OCI-LY7 (cell line): Measurements from ENCODE around the gene CERS6. TPM values are rescaled to one million over a fixed set of nuclear protein-coding genes. Genes with fewer than 3 reads are reported as not detected.
A peak's percentile ranks its signal among the peaks of the same experiment; 100 is the strongest.

Experiments used
- BruUV-seq: library from RNA; stranded (reverse); fragments of 400-500 nt; replicated peaks from 2 replicates; lab custom pipeline; 2021; lab: Mats Ljungman, UMichigan
- CTCF ChIA-PET: fragments of 300-600 bp; sonication (Branson Sonifier 250); formaldehyde crosslinking; loops from one replicate; lab custom pipeline; 2022; ENCODE audit warnings: antibody characterized with exemption; ENCODE audit not compliant: unreplicated experiment; lab: Charles Lee
- POLR2A ChIA-PET: fragments of 300-600 bp; sonication (Branson Sonifier 250); formaldehyde crosslinking; loops from one replicate; lab custom pipeline; 2022; ENCODE audit warnings: antibody characterized with exemption; lab: Charles Lee
- DNase-seq: peaks from one replicate; pipeline ENCODE4 v3.0.0-alpha.2; 2015; ENCODE audit warnings: low spot score
- H2AFZ ChIP-seq: fragments of 200-600 bp; sonication (generic), shearing (Covaris generic); 2 replicates; pipeline ENCODE4 v1.6.1; 2014; ENCODE audit warnings: mild to moderate bottlenecking, antibody characterized with exemption, low read length, moderate library complexity
- H3K27ac ChIP-seq: fragments of 200-600 bp; sonication (generic); 2 replicates; pipeline ENCODE4 v1.5.1; 2014; ENCODE audit warnings: mixed run types, low read depth, mild to moderate bottlenecking, moderate library complexity, low read length, inconsistent platforms; ENCODE audit not compliant: poor library complexity, severe bottlenecking
- H3K36me3 ChIP-seq: fragments of 200-600 bp; sonication (generic); 2 replicates; pipeline ENCODE4 v1.6.1; 2014; ENCODE audit warnings: mild to moderate bottlenecking, antibody characterized with exemption, low read length, moderate library complexity, mixed read lengths; ENCODE audit not compliant: insufficient read depth
- H3K4me1 ChIP-seq: fragments of 200-600 bp; sonication (generic); 2 replicates; pipeline ENCODE4 v1.5.1; 2014; ENCODE audit warnings: mild to moderate bottlenecking, low read length; ENCODE audit not compliant: insufficient read depth, poor library complexity, severe bottlenecking
- H3K4me2 ChIP-seq: fragments of 200-600 bp; sonication (generic); 2 replicates; pipeline ENCODE4 v1.6.1; 2014; ENCODE audit warnings: mild to moderate bottlenecking, low read length
- H3K4me3 ChIP-seq: fragments of 200-600 bp; sonication (generic); 2 replicates; pipeline ENCODE4 v1.5.1; 2014; ENCODE audit warnings: mild to moderate bottlenecking, low read depth, low read length; ENCODE audit not compliant: poor library complexity, severe bottlenecking
- H3K79me2 ChIP-seq: fragments of 200-600 bp; sonication (generic); 2 replicates; pipeline ENCODE4 v1.6.1; 2016; ENCODE audit warnings: low read depth, mild to moderate bottlenecking, low read length, moderate library complexity, mixed read lengths; ENCODE audit not compliant: insufficient read depth
- H3K9me2 ChIP-seq: fragments of 200-600 bp; sonication (generic); 2 replicates; pipeline ENCODE4 v1.6.1; 2016; ENCODE audit warnings: mild to moderate bottlenecking, low read length, mixed read lengths; ENCODE audit not compliant: insufficient read depth
- H3K9me3 ChIP-seq: fragments of 200-600 bp; sonication (generic); 2 replicates; pipeline ENCODE4 v1.6.1; 2014; ENCODE audit warnings: mild to moderate bottlenecking, mixed run types, low read length, mixed read lengths
- H4K20me1 ChIP-seq: fragments of 200-600 bp; sonication (generic); 2 replicates; pipeline ENCODE4 v1.6.1; 2014; ENCODE audit warnings: mild to moderate bottlenecking, antibody characterized with exemption, low read length, moderate library complexity, mixed read lengths; ENCODE audit not compliant: insufficient read depth
- EZH2phosphoT487 ChIP-seq: fragments of 200-600 bp; sonication (generic); IDR thresholded peaks from 2 replicates; pipeline ENCODE4 v1.6.1; 2018; ENCODE audit warnings: low read depth, borderline replicate concordance, mild to moderate bottlenecking, mixed run types, antibody characterized with exemption, low read length, moderate library complexity, mixed read lengths
- intact Hi-C: fragments of 100-400 bp; cut with micrococcal nuclease; formaldehyde crosslinking; loops from one replicate; pipeline ENCODE4 v1.10.0; 2022; ENCODE audit not compliant: unreplicated experiment
- total RNA-seq, 2 experiments: library from RNA; depleted of rRNA in 1 of 2; stranded (reverse); fragments of >200 nt in 1 of 2; shearing (Covaris generic) in 1 of 2; gene quantifications; 2 replicates each; pipeline ENCODE4 v1.2.3, GENCODE V29; 2014 to 2022
- TF ChIP-seq, protein P1 (sequence below): fragments of 200-600 bp; sonication (generic); conservative IDR thresholded peaks from 2 replicates; pipeline ENCODE4 v1.5.1; 2014; ENCODE audit warnings: mild to moderate bottlenecking, antibody characterized with exemption, low read length, moderate library complexity, mixed read lengths

The CERS6 gene
- total RNA-seq, 2 experiments from 2014 or later, result 0.04 TPM; not detected in 1

DNA sequence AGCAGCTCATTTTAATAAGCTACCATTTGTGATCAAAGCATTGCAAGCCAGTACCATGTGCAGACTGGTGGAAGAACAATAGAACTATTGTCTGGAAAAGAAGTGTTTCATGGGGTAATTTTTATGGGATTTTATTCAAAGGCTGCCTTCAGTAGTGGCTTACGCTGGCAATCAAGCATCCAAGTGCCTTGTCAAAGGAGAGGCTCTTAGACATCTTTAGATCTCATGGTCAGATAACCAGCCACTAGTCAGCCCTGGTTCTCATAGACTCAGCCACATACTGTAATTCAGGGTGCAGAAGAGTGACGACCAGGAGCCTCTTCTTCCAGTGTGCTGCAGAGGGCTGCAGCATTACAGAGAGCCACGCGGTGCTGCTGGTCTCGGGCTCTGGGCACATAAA is 247.9 kb downstream of the CERS6 start:
- Histone ChIP-seq H3K9me3 (no peaks in the 10 kb centered on the region), H3K4me1 (no peaks in the 10 kb centered on the region), H2AFZ (no peak overlapping the region), H3K36me3 (no peaks in the 10 kb centered on the region), H3K27ac (no peak overlapping the region), H4K20me1 (no peaks in the 10 kb centered on the region), H3K4me3 (no peak overlapping the region), H3K4me2 (no peak overlapping the region), H3K9me2 (no peaks in the 10 kb centered on the region), H3K79me2 (no peaks in the 10 kb centered on the region)
- CTCF ChIA-PET, result no interaction called here
- no TSS peak for BruUV-seq
- intact Hi-C loops, result no loop called here
- no peak for DNase-seq
- POLR2A ChIA-PET, result interaction anchor here (0.7 kb wide), 1 partner anchor 14 kb away, joined by 4 read pairs; no protein-coding TSS in a partner anchor
- TF ChIP-seq, protein P1, sequence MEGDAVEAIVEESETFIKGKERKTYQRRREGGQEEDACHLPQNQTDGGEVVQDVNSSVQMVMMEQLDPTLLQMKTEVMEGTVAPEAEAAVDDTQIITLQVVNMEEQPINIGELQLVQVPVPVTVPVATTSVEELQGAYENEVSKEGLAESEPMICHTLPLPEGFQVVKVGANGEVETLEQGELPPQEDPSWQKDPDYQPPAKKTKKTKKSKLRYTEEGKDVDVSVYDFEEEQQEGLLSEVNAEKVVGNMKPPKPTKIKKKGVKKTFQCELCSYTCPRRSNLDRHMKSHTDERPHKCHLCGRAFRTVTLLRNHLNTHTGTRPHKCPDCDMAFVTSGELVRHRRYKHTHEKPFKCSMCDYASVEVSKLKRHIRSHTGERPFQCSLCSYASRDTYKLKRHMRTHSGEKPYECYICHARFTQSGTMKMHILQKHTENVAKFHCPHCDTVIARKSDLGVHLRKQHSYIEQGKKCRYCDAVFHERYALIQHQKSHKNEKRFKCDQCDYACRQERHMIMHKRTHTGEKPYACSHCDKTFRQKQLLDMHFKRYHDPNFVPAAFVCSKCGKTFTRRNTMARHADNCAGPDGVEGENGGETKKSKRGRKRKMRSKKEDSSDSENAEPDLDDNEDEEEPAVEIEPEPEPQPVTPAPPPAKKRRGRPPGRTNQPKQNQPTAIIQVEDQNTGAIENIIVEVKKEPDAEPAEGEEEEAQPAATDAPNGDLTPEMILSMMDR, result no peak
- TF ChIP-seq EZH2phosphoT487, result no peak

DNA sequence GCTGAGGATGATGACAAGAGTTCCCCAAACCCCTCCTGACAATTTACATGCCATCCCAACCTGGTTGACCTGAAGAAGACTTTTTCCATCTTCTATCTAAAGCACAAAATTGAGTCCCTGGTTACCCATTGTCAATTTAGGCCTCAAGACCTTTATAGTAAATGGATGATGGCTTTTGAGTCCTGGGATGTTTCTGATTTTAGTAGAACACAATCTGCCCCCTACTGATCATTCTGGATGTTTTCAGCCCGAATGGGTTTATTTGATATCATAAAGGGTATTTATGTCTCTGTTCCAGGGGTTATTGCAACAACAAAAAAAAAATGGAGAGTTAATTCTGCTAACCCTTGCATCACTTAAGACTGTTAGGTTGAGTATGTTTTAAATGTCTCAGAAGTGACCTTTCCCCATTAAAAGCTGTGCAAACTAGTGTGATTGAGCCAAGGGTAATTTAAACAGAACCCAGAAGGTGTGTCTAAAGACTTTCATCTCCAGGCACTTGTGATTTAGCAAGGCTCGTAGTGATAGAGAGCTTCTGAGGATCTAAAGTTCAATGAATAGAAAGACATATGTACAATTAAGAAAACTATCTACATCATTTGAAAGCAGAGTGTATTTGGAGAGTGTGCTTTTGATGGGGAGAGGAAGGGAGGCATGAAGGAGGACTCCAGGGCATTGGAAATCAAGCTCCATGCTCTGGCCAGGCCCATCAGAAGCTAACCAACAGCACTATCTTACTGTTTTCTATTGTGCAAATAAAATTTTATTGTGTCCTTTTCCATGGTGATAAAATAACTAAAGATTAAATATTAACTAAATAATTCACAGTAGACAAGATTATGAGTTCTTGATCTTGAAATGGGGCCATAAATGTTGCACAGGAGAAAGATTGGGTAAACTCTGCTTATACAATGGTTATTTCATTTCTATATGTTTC is 249.7 kb downstream of the CERS6 start:
- no peaks in the 10 kb centered on the region for H3K36me3 ChIP-seq
- no peaks in the 10 kb centered on the region for H3K79me2 ChIP-seq
- no peaks in the 10 kb centered on the region for H3K9me3 ChIP-seq
- no peak overlapping the region for H3K27ac ChIP-seq
- H2AFZ ChIP-seq, result no peak overlapping the region
- intact Hi-C loops, result no loop called here
- peak; percentile 7 for DNase-seq
- ChIA-PET POLR2A (interaction anchor here (0.6 kb wide), 1 partner anchor 27 kb away, joined by 3 read pairs; no protein-coding TSS in a partner anchor), CTCF (no interaction called here)
- TF ChIP-seq EZH2phosphoT487, result no peak
- TF ChIP-seq, protein P1, result peak; percentile 48
- H3K4me1 ChIP-seq, result no peaks in the 10 kb centered on the region
- no peaks in the 10 kb centered on the region for H4K20me1 ChIP-seq
- H3K9me2 ChIP-seq, result no peaks in the 10 kb centered on the region
- BruUV-seq, result no TSS peak
- H3K4me2 ChIP-seq, result no peak overlapping the region
- H3K4me3 ChIP-seq, result no peak overlapping the region

DNA sequence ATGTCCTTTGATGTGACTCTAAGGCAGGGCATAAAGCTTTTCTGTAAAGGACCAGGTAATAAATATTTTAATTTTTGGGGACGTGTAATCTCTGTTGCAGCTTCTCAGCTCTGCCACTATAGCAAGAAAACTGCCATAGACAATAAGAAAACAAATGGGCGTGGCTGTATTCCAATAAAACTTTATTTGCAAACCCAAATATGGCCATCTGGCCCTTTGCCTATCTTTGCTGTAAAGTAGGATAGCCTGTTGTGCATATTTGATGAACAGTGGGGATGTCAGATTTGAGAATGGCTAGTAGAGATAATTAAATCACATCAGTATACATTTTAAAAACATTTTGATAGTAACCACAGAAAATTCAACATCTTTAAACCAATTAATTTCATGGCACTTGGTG is 250.7 kb downstream of the CERS6 start:
- H3K4me1 ChIP-seq, result peaks cover 2% of the 10 kb centered on the region
- no TSS peak for BruUV-seq
- no peaks in the 10 kb centered on the region for H4K20me1 ChIP-seq
- H3K4me3 ChIP-seq, result no peak overlapping the region
- H2AFZ ChIP-seq, result no peak overlapping the region
- H3K27ac ChIP-seq, result no peak overlapping the region
- H3K9me2 ChIP-seq, result no peaks in the 10 kb centered on the region
- H3K79me2 ChIP-seq, result no peaks in the 10 kb centered on the region
- no peak for DNase-seq
- H3K36me3 ChIP-seq, result no peaks in the 10 kb centered on the region
- TF ChIP-seq EZH2phosphoT487, result no peak
- no peaks in the 10 kb centered on the region for H3K9me3 ChIP-seq
- intact Hi-C loops, result no loop called here
- CTCF ChIA-PET, result no interaction called here
- POLR2A ChIA-PET, result interaction anchor here (1.3 kb wide), 1 partner anchor 10 kb away, joined by 5 read pairs; no protein-coding TSS in a partner anchor
- no peak overlapping the region for H3K4me2 ChIP-seq
